Mucosa of stomach (tissue), 1 donor: Measurements from ENCODE around the gene OMP.

Source experiments
- H3K27me3 ChIP-seq: one replicate; pipeline ENCODE4 v1.7.0; 2013; ENCODE audit warnings: mild to moderate bottlenecking, low read length; ENCODE audit not compliant: control insufficient read depth, insufficient read depth
- H3K36me3 ChIP-seq: one replicate; pipeline ENCODE4 v1.7.0; 2013; ENCODE audit warnings: low read length; ENCODE audit not compliant: control insufficient read depth, insufficient read depth
- H3K4me1 ChIP-seq: one replicate; pipeline ENCODE4 v1.7.0; 2013; ENCODE audit warnings: mild to moderate bottlenecking, low read length; ENCODE audit not compliant: control insufficient read depth, insufficient read depth
- H3K4me3 ChIP-seq: one replicate; pipeline ENCODE4 v1.7.0; 2013; ENCODE audit warnings: low read length
- H3K9ac ChIP-seq: one replicate; pipeline ENCODE4 v1.7.0; 2013; ENCODE audit warnings: mild to moderate bottlenecking, low read length, moderate library complexity
- H3K9me3 ChIP-seq: one replicate; pipeline ENCODE4 v1.7.0; 2013; ENCODE audit warnings: mild to moderate bottlenecking, low read length, moderate library complexity; ENCODE audit not compliant: control insufficient read depth
- donor health status: Pancreatic carcinoma.

Gene OMP

GRCh38 chr11:77130763-77131513 lies 28.3 kb downstream of the OMP start:
- H3K4me3 ChIP-seq = no peak overlapping the region

GRCh38 chr11:77131560-77131959 lies 28.9 kb downstream of the OMP start:
- Histone ChIP-seq H3K36me3 (no peaks in the 10 kb centered on the region), H3K4me1 (peaks cover 17% of the 10 kb centered on the region), H3K9me3 (no peaks in the 10 kb centered on the region), H3K4me3 (no peak overlapping the region), H3K27me3 (no peaks in the 10 kb centered on the region), H3K9ac (no peak overlapping the region)

More at GRCh38 chr11:77130763-77131513, 28.3 kb downstream of the OMP start:
- peaks cover 20% of the 10 kb centered on the region for H3K4me1 ChIP-seq
- no peak overlapping the region for H3K9ac ChIP-seq
- H3K36me3 ChIP-seq = no peaks in the 10 kb centered on the region
- no peaks in the 10 kb centered on the region for H3K9me3 ChIP-seq
- no peaks in the 10 kb centered on the region for H3K27me3 ChIP-seq

- Histone ChIP-seq H3K27me3 (peaks cover 3% of the 10 kb centered on the region), H3K4me3 (no peak overlapping the region), H3K9me3 (no peaks in the 10 kb centered on the region), H3K4me1 (peaks cover 5% of the 10 kb centered on the region), H3K36me3 (no peaks in the 10 kb centered on the region), H3K9ac (no peak overlapping the region)
These were observed 32.4 kb downstream of the OMP start for GRCh38 chr11:77135069-77135468.

- Histone ChIP-seq H3K4me1 (peaks cover 15% of the 10 kb centered on the region), H3K9me3 (no peaks in the 10 kb centered on the region), H3K9ac (no peak overlapping the region), H3K27me3 (peaks cover 3% of the 10 kb centered on the region), H3K36me3 (no peaks in the 10 kb centered on the region), H3K4me3 (no peak overlapping the region)
These were observed 33.4 kb downstream of the OMP start for GRCh38 chr11:77136074-77136473.

- Histone ChIP-seq H3K36me3 (no peaks in the 10 kb centered on the region), H3K4me3 (no peak overlapping the region), H3K27me3 (peaks cover 3% of the 10 kb centered on the region), H3K4me1 (peaks cover 23% of the 10 kb centered on the region), H3K9ac (no peak overlapping the region), H3K9me3 (no peaks in the 10 kb centered on the region)
These were observed 34.3 kb downstream of the OMP start for GRCh38 chr11:77136784-77137420.

- H3K27me3 ChIP-seq = peaks cover 3% of the 10 kb centered on the region
- H3K36me3 ChIP-seq = no peaks in the 10 kb centered on the region
- no peak overlapping the region for H3K9ac ChIP-seq
- no peak overlapping the region for H3K4me3 ChIP-seq
- no peaks in the 10 kb centered on the region for H3K9me3 ChIP-seq
- peaks cover 27% of the 10 kb centered on the region for H3K4me1 ChIP-seq
These were observed 34.8 kb downstream of the OMP start for GRCh38 chr11:77137421-77137820.

GRCh38 chr11:77138106-77138649 lies 35.5 kb downstream of the OMP start:
- Histone ChIP-seq H3K9me3 (no peaks in the 10 kb centered on the region), H3K4me3 (no peak overlapping the region), H3K27me3 (peaks cover 3% of the 10 kb centered on the region), H3K36me3 (no peaks in the 10 kb centered on the region), H3K4me1 (peaks cover 27% of the 10 kb centered on the region), H3K9ac (no peak overlapping the region)

GRCh38 chr11:77139201-77139600 lies 36.6 kb downstream of the OMP start:
- H3K36me3 ChIP-seq = no peaks in the 10 kb centered on the region
- H3K4me1 ChIP-seq = peaks cover 27% of the 10 kb centered on the region
- H3K27me3 ChIP-seq = peaks cover 3% of the 10 kb centered on the region
- no peak overlapping the region for H3K4me3 ChIP-seq
- H3K9me3 ChIP-seq = no peaks in the 10 kb centered on the region
- no peak overlapping the region for H3K9ac ChIP-seq

GRCh38 chr11:77140231-77140851 lies 37.7 kb downstream of the OMP start:
- H3K36me3 ChIP-seq = no peaks in the 10 kb centered on the region
- H3K4me3 ChIP-seq = no peak overlapping the region
- peaks cover 3% of the 10 kb centered on the region for H3K27me3 ChIP-seq
- peaks cover 39% of the 10 kb centered on the region for H3K4me1 ChIP-seq
- H3K9me3 ChIP-seq = no peaks in the 10 kb centered on the region
- no peak overlapping the region for H3K9ac ChIP-seq

GRCh38 chr11:77141034-77141433 lies 38.4 kb downstream of the OMP start:
- Histone ChIP-seq H3K27me3 (peaks cover 3% of the 10 kb centered on the region), H3K4me1 (peaks cover 41% of the 10 kb centered on the region), H3K36me3 (no peaks in the 10 kb centered on the region)

GRCh38 chr11:77141475-77141874 lies 38.8 kb downstream of the OMP start:
- no peak overlapping the region for H3K9ac ChIP-seq
- no peaks in the 10 kb centered on the region for H3K36me3 ChIP-seq
- no peak overlapping the region for H3K4me3 ChIP-seq
- H3K27me3 ChIP-seq = peaks cover 3% of the 10 kb centered on the region
- no peaks in the 10 kb centered on the region for H3K9me3 ChIP-seq
- peaks cover 41% of the 10 kb centered on the region for H3K4me1 ChIP-seq

More at GRCh38 chr11:77141034-77141433, 38.4 kb downstream of the OMP start:
- H3K4me3 ChIP-seq = no peak overlapping the region
- H3K9me3 ChIP-seq = no peaks in the 10 kb centered on the region
- no peak overlapping the region for H3K9ac ChIP-seq
